ENCODE results near the gene SPDYE4. TPM values are rescaled to one million over a fixed set of nuclear protein-coding genes. Genes with fewer than 3 reads are reported as not detected.

Gene SPDYE4
- total and polyA plus RNA-seq, 2 donors (not counting 1 experiment from before 2014, with no cell fraction given) = not detected

DNA sequence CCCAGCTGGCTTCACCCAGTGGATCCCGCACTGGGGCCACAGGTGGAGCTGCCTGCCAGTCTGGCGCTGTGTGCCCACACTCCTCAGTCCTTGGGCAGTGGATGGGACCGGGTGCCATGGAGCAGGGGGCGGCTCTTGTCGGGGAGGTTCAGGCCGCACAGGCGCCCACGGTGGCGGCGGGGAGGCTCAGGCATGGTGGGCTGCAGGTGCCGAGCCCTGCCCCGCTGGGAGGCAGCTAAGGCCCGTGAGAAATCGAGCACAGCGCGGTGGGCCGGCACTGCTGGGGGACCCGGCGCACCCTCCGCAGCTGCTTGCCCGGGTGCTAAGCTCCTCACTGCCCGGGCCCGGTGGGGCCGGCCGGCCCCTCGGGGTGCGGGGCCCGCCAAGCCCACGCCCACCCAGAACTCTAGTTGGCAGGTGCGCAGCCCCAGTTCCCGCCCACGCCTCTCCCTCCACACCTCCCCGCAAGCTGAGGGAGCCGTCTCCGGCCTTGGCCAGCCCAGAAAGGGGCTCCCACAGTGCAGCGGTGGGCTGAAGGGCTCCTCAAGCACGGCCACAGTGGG, 40.3 kb downstream of the SPDYE4 start:
- no peaks in the 10 kb centered on the region for H3K79me2 ChIP-seq (ENCODE audit: control insufficient read depth, insufficient read depth, low read length)
- no peak for TF ChIP-seq EZH2 (IDR thresholded peaks at IDR 0.05; ENCODE audit: low read length, missing control alignments)
- TF ChIP-seq, protein P1, sequence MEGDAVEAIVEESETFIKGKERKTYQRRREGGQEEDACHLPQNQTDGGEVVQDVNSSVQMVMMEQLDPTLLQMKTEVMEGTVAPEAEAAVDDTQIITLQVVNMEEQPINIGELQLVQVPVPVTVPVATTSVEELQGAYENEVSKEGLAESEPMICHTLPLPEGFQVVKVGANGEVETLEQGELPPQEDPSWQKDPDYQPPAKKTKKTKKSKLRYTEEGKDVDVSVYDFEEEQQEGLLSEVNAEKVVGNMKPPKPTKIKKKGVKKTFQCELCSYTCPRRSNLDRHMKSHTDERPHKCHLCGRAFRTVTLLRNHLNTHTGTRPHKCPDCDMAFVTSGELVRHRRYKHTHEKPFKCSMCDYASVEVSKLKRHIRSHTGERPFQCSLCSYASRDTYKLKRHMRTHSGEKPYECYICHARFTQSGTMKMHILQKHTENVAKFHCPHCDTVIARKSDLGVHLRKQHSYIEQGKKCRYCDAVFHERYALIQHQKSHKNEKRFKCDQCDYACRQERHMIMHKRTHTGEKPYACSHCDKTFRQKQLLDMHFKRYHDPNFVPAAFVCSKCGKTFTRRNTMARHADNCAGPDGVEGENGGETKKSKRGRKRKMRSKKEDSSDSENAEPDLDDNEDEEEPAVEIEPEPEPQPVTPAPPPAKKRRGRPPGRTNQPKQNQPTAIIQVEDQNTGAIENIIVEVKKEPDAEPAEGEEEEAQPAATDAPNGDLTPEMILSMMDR (conservative IDR thresholded peaks at IDR 0.05 in 1 of 2, IDR thresholded peaks at IDR 0.05 in 1 of 2; ENCODE audit: low read depth in 1 of 2, low read length in 2 of 2) = no peak
- no peaks in the 10 kb centered on the region for H3K36me3 ChIP-seq (ENCODE audit: control insufficient read depth, insufficient read depth, low read length)
- no peak overlapping the region for H3K9ac ChIP-seq (ENCODE audit: insufficient read depth, low read length)
- no peaks in the 10 kb centered on the region for H3K4me1 ChIP-seq (ENCODE audit: control insufficient read depth, extremely low read depth, insufficient read depth, low read length)
- H3K27me3 ChIP-seq (ENCODE audit: control insufficient read depth, insufficient read depth, low read length) = no peaks in the 10 kb centered on the region
- no peak for DNase-seq (ENCODE audit: low read depth in 2 of 2)
- H3K9me3 ChIP-seq (ENCODE audit: control insufficient read depth, insufficient read depth, low read depth, low read length) = no peaks in the 10 kb centered on the region
- no peak overlapping the region for H3K4me3 ChIP-seq (replicated peaks in 1 of 4; ENCODE audit: control extremely low read depth in 1 of 4, insufficient read depth in 1 of 4, low read depth in 3 of 4, low read length in 4 of 4)
- H2AFZ ChIP-seq (ENCODE audit: low read length) = no peak overlapping the region
- no peak overlapping the region for H3K4me2 ChIP-seq (ENCODE audit: extremely low read depth, insufficient read depth, low read length)
- H4K20me1 ChIP-seq (ENCODE audit: control insufficient read depth, extremely low read depth, insufficient read depth, low read length) = no peaks in the 10 kb centered on the region
- H3K27ac ChIP-seq (ENCODE audit: insufficient read depth, low read length) = no peak overlapping the region

DNA sequence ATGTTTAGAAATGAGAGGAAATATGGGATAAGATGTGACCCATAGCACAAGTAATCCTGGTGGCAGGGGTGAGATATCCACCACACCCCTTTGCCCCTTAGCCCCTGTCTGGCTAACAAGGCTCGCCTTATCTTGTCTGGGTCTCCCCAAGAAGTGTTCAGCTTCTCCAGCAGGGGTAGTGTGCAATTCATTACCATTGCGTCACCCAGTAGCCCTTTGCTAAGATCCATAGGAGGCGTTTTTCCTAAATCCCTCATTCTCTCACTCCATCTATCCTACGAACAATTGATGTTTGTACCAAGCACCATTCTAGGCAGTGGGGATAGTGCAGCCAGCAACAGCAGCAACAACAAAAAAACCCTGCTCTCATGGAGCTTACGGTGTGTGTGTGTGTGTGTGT, 44.5 kb downstream of the SPDYE4 start:
- no peaks in the 10 kb centered on the region for H3K4me1 ChIP-seq (ENCODE audit: control insufficient read depth, extremely low read depth, insufficient read depth, low read length)
- H3K9ac ChIP-seq (ENCODE audit: insufficient read depth, low read length) = no peak overlapping the region
- no peaks in the 10 kb centered on the region for H4K20me1 ChIP-seq (ENCODE audit: control insufficient read depth, extremely low read depth, insufficient read depth, low read length)
- no peak overlapping the region for H3K27ac ChIP-seq (ENCODE audit: insufficient read depth, low read length)
- no peaks in the 10 kb centered on the region for H3K79me2 ChIP-seq (ENCODE audit: control insufficient read depth, insufficient read depth, low read length)
- no peak overlapping the region for H3K4me2 ChIP-seq (ENCODE audit: extremely low read depth, insufficient read depth, low read length)
- no peak for DNase-seq (ENCODE audit: low read depth in 2 of 2)
- peaks cover 2% of the 10 kb centered on the region for H3K27me3 ChIP-seq (ENCODE audit: control insufficient read depth, insufficient read depth, low read length)
- H2AFZ ChIP-seq (ENCODE audit: low read length) = no peak overlapping the region
- TF ChIP-seq, protein P1 (conservative IDR thresholded peaks at IDR 0.05 in 1 of 2, IDR thresholded peaks at IDR 0.05 in 1 of 2; ENCODE audit: low read depth in 1 of 2, low read length in 2 of 2) = no peak
- no peaks in the 10 kb centered on the region for H3K9me3 ChIP-seq (ENCODE audit: control insufficient read depth, insufficient read depth, low read depth, low read length)
- H3K36me3 ChIP-seq (ENCODE audit: control insufficient read depth, insufficient read depth, low read length) = no peaks in the 10 kb centered on the region
- H3K4me3 ChIP-seq (replicated peaks in 1 of 4; ENCODE audit: control extremely low read depth in 1 of 4, insufficient read depth in 1 of 4, low read depth in 3 of 4, low read length in 4 of 4) = no peak overlapping the region

- no peak overlapping the region for H3K4me3 ChIP-seq (replicated peaks in 1 of 4; ENCODE audit: control extremely low read depth in 1 of 4, insufficient read depth in 1 of 4, low read depth in 3 of 4, low read length in 4 of 4)
- H3K4me1 ChIP-seq (ENCODE audit: control insufficient read depth, extremely low read depth, insufficient read depth, low read length) = no peaks in the 10 kb centered on the region
- H3K4me2 ChIP-seq (ENCODE audit: extremely low read depth, insufficient read depth, low read length) = no peak overlapping the region
- no peaks in the 10 kb centered on the region for H3K36me3 ChIP-seq (ENCODE audit: control insufficient read depth, insufficient read depth, low read length)
- no peak overlapping the region for H2AFZ ChIP-seq (ENCODE audit: low read length)
- H4K20me1 ChIP-seq (ENCODE audit: control insufficient read depth, extremely low read depth, insufficient read depth, low read length) = no peaks in the 10 kb centered on the region
- H3K9ac ChIP-seq (ENCODE audit: insufficient read depth, low read length) = no peak overlapping the region
- no peaks in the 10 kb centered on the region for H3K9me3 ChIP-seq (ENCODE audit: control insufficient read depth, insufficient read depth, low read depth, low read length)
- H3K79me2 ChIP-seq (ENCODE audit: control insufficient read depth, insufficient read depth, low read length) = no peaks in the 10 kb centered on the region
- H3K27ac ChIP-seq (ENCODE audit: insufficient read depth, low read length) = no peak overlapping the region
- TF ChIP-seq, protein P1 (conservative IDR thresholded peaks at IDR 0.05 in 1 of 2, IDR thresholded peaks at IDR 0.05 in 1 of 2; ENCODE audit: low read depth in 1 of 2, low read length in 2 of 2) = no peak
- no peak for TF ChIP-seq EZH2 (IDR thresholded peaks at IDR 0.05; ENCODE audit: low read length, missing control alignments)
- H3K27me3 ChIP-seq (ENCODE audit: control insufficient read depth, insufficient read depth, low read length) = peaks cover 2% of the 10 kb centered on the region
- no peak for DNase-seq (ENCODE audit: low read depth in 2 of 2)
These were observed 45.0 kb downstream of the SPDYE4 start for GRCh38 chr17:8713315-8713714.
